Sigmoid colon (tissue), 3 donors: ENCODE results near the gene SLC8A1.

Experiments
- CTCF ChIP-seq, 4 experiments: fragments of 450-650 bp in 3 of 4; fragments of 200-600 bp in 1 of 4; IDR thresholded peaks; one replicate each; pipeline ENCODE4 v1.5.1; 2016 to 2019; ENCODE audit warnings: antibody characterized with exemption in 4 of 4, mild to moderate bottlenecking in 3 of 4, moderate library complexity in 2 of 4
- POLR2A ChIP-seq, 2 donors: fragments of 450-650 bp; IDR thresholded peaks; one replicate each; pipeline ENCODE4 v1.6.1; 2016; ENCODE audit warnings: antibody characterized with exemption in 2 of 2, mild to moderate bottlenecking in 2 of 2, moderate library complexity in 2 of 2

GRCh38 chr2:40098786-40099470 is 353.0 kb downstream of the SLC8A1 start:
- TF ChIP-seq CTCF (IDR thresholded peaks at IDR 0.05) = no peak
- TF ChIP-seq POLR2A (IDR thresholded peaks at IDR 0.05) = no peak
